Osteoblast (primary cell): ENCODE measurements around the gene SLAIN2. TPM values are rescaled to one million over a fixed set of nuclear protein-coding genes. Genes with fewer than 3 reads are reported as not detected.
A peak's percentile ranks its signal among the peaks of the same experiment; 100 is the strongest.
"Not testable (repeated sequence)": the region's sequence is repeated elsewhere in the genome, so short reads cannot be mapped to it uniquely, and the experiment has no call there.

Experiments used
- DNase-seq: peaks from one replicate; pipeline ENCODE4 v3.0.0; 2011; ENCODE audit warnings: low spot score, mixed read lengths; ENCODE audit not compliant: insufficient read length; ENCODE audit errors: missing footprints
- H2AFZ ChIP-seq: 2 replicates; pipeline ENCODE4 v1.6.0; 2011; ENCODE audit warnings: mild to moderate bottlenecking, low read length
- H3K27ac ChIP-seq: 2 replicates; pipeline ENCODE4 v1.5.1; 2011; ENCODE audit warnings: mild to moderate bottlenecking, low read depth, low read length, moderate library complexity
- H3K27me3 ChIP-seq: 2 replicates; pipeline ENCODE4 v1.6.0; 2012; ENCODE audit warnings: mild to moderate bottlenecking, control low read depth, inconsistent platforms, low read length, moderate library complexity; ENCODE audit not compliant: insufficient read depth
- H3K36me3 ChIP-seq: 2 replicates; pipeline ENCODE4 v1.5.1; 2011; ENCODE audit warnings: mild to moderate bottlenecking, low read length, control low read depth, moderate library complexity; ENCODE audit not compliant: insufficient read depth
- H3K4me1 ChIP-seq: 2 replicates; pipeline ENCODE4 v1.5.1; 2011; ENCODE audit warnings: mild to moderate bottlenecking, low read length, control low read depth, moderate library complexity; ENCODE audit not compliant: insufficient read depth
- H3K4me2 ChIP-seq: 2 replicates; pipeline ENCODE4 v1.6.0; 2011; ENCODE audit warnings: mild to moderate bottlenecking, low read length; ENCODE audit not compliant: insufficient read depth
- H3K4me3 ChIP-seq: fragments of 200-600 bp; sonication (generic); 3 replicates; pipeline ENCODE4 v1.5.1; 2012; ENCODE audit warnings: mild to moderate bottlenecking, low read length, inconsistent platforms; ENCODE audit not compliant: insufficient read depth
- H3K79me2 ChIP-seq: 2 replicates; pipeline ENCODE4 v1.6.0; 2012; ENCODE audit warnings: mild to moderate bottlenecking, low read length, control low read depth, inconsistent platforms; ENCODE audit not compliant: insufficient read depth
- H3K9me3 ChIP-seq: 2 replicates; pipeline ENCODE4 v1.5.1; 2011; ENCODE audit warnings: low read depth, low read length, control low read depth
- H4K20me1 ChIP-seq: 2 replicates; pipeline ENCODE4 v1.6.0; 2012; ENCODE audit warnings: mild to moderate bottlenecking, low read length, control low read depth; ENCODE audit not compliant: insufficient read depth
- total RNA-seq: library from RNA; depleted of rRNA; stranded (reverse); fragments of >200 nt; gene quantifications from 2 replicates; pipeline ENCODE4 v1.2.3, GENCODE V29; 2012
- TF ChIP-seq, protein P1 (sequence below): IDR thresholded peaks from 2 replicates; pipeline ENCODE4 v1.5.1; 2011; ENCODE audit warnings: mild to moderate bottlenecking, low read depth, low read length, moderate library complexity; ENCODE audit errors: extremely low read depth

The SLAIN2 gene
- total RNA-seq, 1 donor = 64.1 TPM

GRCh38 chr4:48439988-48440387 is 98.7 kb downstream of the SLAIN2 start:
- no peaks in the 10 kb centered on the region for H3K36me3 ChIP-seq
- H3K79me2 ChIP-seq = no peaks in the 10 kb centered on the region
- peaks cover 2% of the 10 kb centered on the region for H3K27me3 ChIP-seq
- no peak overlapping the region for H3K4me2 ChIP-seq
- no peaks in the 10 kb centered on the region for H3K4me1 ChIP-seq
- H3K9me3 ChIP-seq = no peaks in the 10 kb centered on the region
- TF ChIP-seq, protein P1, sequence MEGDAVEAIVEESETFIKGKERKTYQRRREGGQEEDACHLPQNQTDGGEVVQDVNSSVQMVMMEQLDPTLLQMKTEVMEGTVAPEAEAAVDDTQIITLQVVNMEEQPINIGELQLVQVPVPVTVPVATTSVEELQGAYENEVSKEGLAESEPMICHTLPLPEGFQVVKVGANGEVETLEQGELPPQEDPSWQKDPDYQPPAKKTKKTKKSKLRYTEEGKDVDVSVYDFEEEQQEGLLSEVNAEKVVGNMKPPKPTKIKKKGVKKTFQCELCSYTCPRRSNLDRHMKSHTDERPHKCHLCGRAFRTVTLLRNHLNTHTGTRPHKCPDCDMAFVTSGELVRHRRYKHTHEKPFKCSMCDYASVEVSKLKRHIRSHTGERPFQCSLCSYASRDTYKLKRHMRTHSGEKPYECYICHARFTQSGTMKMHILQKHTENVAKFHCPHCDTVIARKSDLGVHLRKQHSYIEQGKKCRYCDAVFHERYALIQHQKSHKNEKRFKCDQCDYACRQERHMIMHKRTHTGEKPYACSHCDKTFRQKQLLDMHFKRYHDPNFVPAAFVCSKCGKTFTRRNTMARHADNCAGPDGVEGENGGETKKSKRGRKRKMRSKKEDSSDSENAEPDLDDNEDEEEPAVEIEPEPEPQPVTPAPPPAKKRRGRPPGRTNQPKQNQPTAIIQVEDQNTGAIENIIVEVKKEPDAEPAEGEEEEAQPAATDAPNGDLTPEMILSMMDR = no peak
- no peak overlapping the region for H3K27ac ChIP-seq
- H2AFZ ChIP-seq = no peak overlapping the region
- H4K20me1 ChIP-seq = no peaks in the 10 kb centered on the region
- no peak for DNase-seq
- no peak overlapping the region for H3K4me3 ChIP-seq

DNA sequence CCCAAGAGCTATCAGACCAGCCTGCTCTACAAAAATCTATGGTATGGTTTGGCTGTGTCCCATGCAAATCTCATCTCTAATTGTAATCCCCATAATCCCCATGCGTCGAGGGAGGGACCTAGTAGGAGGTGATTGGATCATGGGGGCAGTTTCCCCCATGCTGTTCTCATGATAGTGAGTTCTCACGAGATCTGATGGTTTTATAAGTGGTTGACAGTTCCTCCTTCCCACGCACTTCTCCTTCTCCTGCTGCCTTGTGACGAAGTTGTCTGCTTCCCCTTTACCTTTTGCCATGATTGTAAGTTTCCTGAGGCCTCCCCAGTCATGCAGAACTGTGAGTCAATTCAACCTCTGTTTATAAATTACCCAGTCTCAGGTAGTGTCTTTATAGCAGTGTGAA is 99.6 kb downstream of the SLAIN2 start:
- not testable (repeated sequence) for H3K36me3 ChIP-seq, H3K4me2 ChIP-seq, H4K20me1 ChIP-seq, H3K27ac ChIP-seq, H3K9me3 ChIP-seq, H3K4me1 ChIP-seq, H3K4me3 ChIP-seq, H3K27me3 ChIP-seq, H3K79me2 ChIP-seq, H2AFZ ChIP-seq, DNase-seq

- Histone ChIP-seq H3K9me3 (no peaks in the 10 kb centered on the region), H3K4me2 (no peak overlapping the region), H3K36me3 (no peaks in the 10 kb centered on the region), H4K20me1 (no peaks in the 10 kb centered on the region), H3K27me3 (peaks cover 2% of the 10 kb centered on the region), H3K4me1 (peaks cover 2% of the 10 kb centered on the region), H3K79me2 (no peaks in the 10 kb centered on the region), H2AFZ (no peak overlapping the region), H3K27ac (no peak overlapping the region), H3K4me3 (no peak overlapping the region)
- DNase-seq = peak; percentile 32
- TF ChIP-seq, protein P1 = peak; percentile 43
These were observed 104.4 kb downstream of the SLAIN2 start for GRCh38 chr4:48445704-48446103.

DNA sequence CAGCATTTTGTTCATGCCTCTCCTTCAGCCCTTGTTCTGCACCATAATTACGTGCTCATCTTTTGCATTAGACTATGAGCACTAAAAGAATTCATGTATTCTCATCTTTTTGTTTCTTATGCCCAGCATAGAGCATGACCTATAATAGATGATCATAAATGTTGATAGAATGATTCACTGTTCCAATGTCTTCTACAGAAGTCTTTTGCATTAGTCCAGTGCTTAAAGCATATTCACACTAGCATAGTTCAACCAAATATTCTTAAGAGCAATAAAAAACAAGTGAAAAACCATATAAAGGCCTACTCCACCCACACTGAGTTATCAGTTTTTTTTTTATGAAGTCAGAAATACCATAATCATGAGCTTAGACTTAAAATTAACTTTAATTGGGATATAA is 105.3 kb downstream of the SLAIN2 start:
- TF ChIP-seq, protein P1 = no peak
- Histone ChIP-seq H3K4me1 (peaks cover 8% of the 10 kb centered on the region), H3K27me3 (no peaks in the 10 kb centered on the region), H3K4me3 (no peak overlapping the region), H3K4me2 (no peak overlapping the region), H3K36me3 (no peaks in the 10 kb centered on the region), H2AFZ (no peak overlapping the region), H3K27ac (no peak overlapping the region), H3K9me3 (no peaks in the 10 kb centered on the region), H3K79me2 (no peaks in the 10 kb centered on the region), H4K20me1 (no peaks in the 10 kb centered on the region)
- no peak for DNase-seq
